ENCODE data around the gene NSMCE3.

The NSMCE3 gene

GRCh38 chr15:29280514-29280913 lies 10.9 kb upstream of the NSMCE3 start:
- TF ChIP-seq GATA2 (IDR thresholded peaks at IDR 0.05; ENCODE audit: low read depth, low read length), result no peak
- TF ChIP-seq GATA3 (IDR thresholded peaks at IDR 0.05; ENCODE audit: low read depth, low read length), result no peak

- no peak for TF ChIP-seq GATA3 (IDR thresholded peaks at IDR 0.05; ENCODE audit: low read depth, low read length)
Observed at GRCh38 chr15:29278436-29279105, 8.9 kb upstream of the NSMCE3 start.

- no peak for TF ChIP-seq GATA3 (IDR thresholded peaks at IDR 0.05; ENCODE audit: low read depth, low read length)
- no peak for TF ChIP-seq GATA2 (IDR thresholded peaks at IDR 0.05; ENCODE audit: low read depth, low read length)
Observed at GRCh38 chr15:29276366-29276765, 6.7 kb upstream of the NSMCE3 start.

GRCh38 chr15:29275855-29276254 lies 6.2 kb upstream of the NSMCE3 start:
- TF ChIP-seq GATA2 (IDR thresholded peaks at IDR 0.05; ENCODE audit: low read depth, low read length), result no peak

- no peak for TF ChIP-seq GATA2 (IDR thresholded peaks at IDR 0.05; ENCODE audit: low read depth, low read length)
Observed at GRCh38 chr15:29274946-29275345, 5.3 kb upstream of the NSMCE3 start.

- TF ChIP-seq GATA3 (IDR thresholded peaks at IDR 0.05; ENCODE audit: low read depth, low read length) (no peak), GATA2 (IDR thresholded peaks at IDR 0.05; ENCODE audit: low read depth, low read length) (no peak)
Observed at GRCh38 chr15:29272219-29272618, 2.6 kb upstream of the NSMCE3 start.

GRCh38 chr15:29270976-29271375 lies 1.4 kb upstream of the NSMCE3 start:
- TF ChIP-seq GATA3 (IDR thresholded peaks at IDR 0.05; ENCODE audit: low read depth, low read length), result no peak
- TF ChIP-seq GATA2 (IDR thresholded peaks at IDR 0.05; ENCODE audit: low read depth, low read length), result no peak

GRCh38 chr15:29270169-29270955 lies 740 bp upstream of the NSMCE3 start:
- TF ChIP-seq GATA3 (IDR thresholded peaks at IDR 0.05; ENCODE audit: low read depth, low read length) (no peak), GATA2 (IDR thresholded peaks at IDR 0.05; ENCODE audit: low read depth, low read length) (no peak)

- TF ChIP-seq GATA3 (IDR thresholded peaks at IDR 0.05; ENCODE audit: low read depth, low read length) (no peak), GATA2 (IDR thresholded peaks at IDR 0.05; ENCODE audit: low read depth, low read length) (no peak)
Observed at GRCh38 chr15:29268706-29269484, 727 bp downstream of the NSMCE3 start.

- TF ChIP-seq GATA3 (IDR thresholded peaks at IDR 0.05; ENCODE audit: low read depth, low read length), result no peak
- no peak for TF ChIP-seq GATA2 (IDR thresholded peaks at IDR 0.05; ENCODE audit: low read depth, low read length)
Observed at GRCh38 chr15:29266052-29266582, 3.5 kb downstream of the NSMCE3 start.

- TF ChIP-seq GATA2 (IDR thresholded peaks at IDR 0.05; ENCODE audit: low read depth, low read length) (no peak), GATA3 (IDR thresholded peaks at IDR 0.05; ENCODE audit: low read depth, low read length) (no peak)
Observed at GRCh38 chr15:29263289-29263688, 6.3 kb downstream of the NSMCE3 start.

- no peak for TF ChIP-seq GATA3 (IDR thresholded peaks at IDR 0.05; ENCODE audit: low read depth, low read length)
- no peak for TF ChIP-seq GATA2 (IDR thresholded peaks at IDR 0.05; ENCODE audit: low read depth, low read length)
Observed at GRCh38 chr15:29262738-29263137, 6.9 kb downstream of the NSMCE3 start.

- TF ChIP-seq GATA3 (IDR thresholded peaks at IDR 0.05; ENCODE audit: low read depth, low read length) (no peak), GATA2 (IDR thresholded peaks at IDR 0.05; ENCODE audit: low read depth, low read length) (no peak)
Observed at GRCh38 chr15:29260896-29261295, 8.7 kb downstream of the NSMCE3 start.

- TF ChIP-seq GATA3 (IDR thresholded peaks at IDR 0.05; ENCODE audit: low read depth, low read length), result no peak
- TF ChIP-seq GATA2 (IDR thresholded peaks at IDR 0.05; ENCODE audit: low read depth, low read length), result no peak
Observed at GRCh38 chr15:29259233-29259632, 10.4 kb downstream of the NSMCE3 start.
